ENCODE measurements around the gene DNAJC16. TPM values are rescaled to one million over a fixed set of nuclear protein-coding genes. Genes with fewer than 3 reads are reported as not detected.

The DNAJC16 gene
- total and polyA plus RNA-seq, 2 of the 13 experiments (the other 11 are each of a cell fraction or from before 2014, with no cell fraction given): 11.4 to 15.4 TPM

- TF ChIP-seq ZNF280B (CRISPR knock-in tag; IDR thresholded peaks at IDR 0.05; ENCODE audit: borderline replicate concordance): peak; percentile 45; the same call in 1 of the 2 replicates
- TF ChIP-seq RELA (CRISPR knock-in tag; IDR thresholded peaks at IDR 0.05): no peak
- peak; percentile 97 for TF ChIP-seq PATZ1 (CRISPR knock-in tag; IDR thresholded peaks at IDR 0.05)
- TF ChIP-seq ZNF335 (CRISPR knock-in tag; IDR thresholded peaks at IDR 0.05): peak; percentile 75
- 0 out of 2 replicates have a peak, but pooled peaks have one; percentile 68 for TF ChIP-seq ZFYVE20 (CRISPR knock-in tag; IDR thresholded peaks at IDR 0.05; ENCODE audit: borderline replicate concordance, low read depth)
- TF ChIP-seq NFIC (IDR thresholded peaks at IDR 0.05; ENCODE audit: low read length): no peak
- peak; percentile 32 for TF ChIP-seq HNRNPK (IDR thresholded peaks at IDR 0.05; ENCODE audit: low read depth, low read length, poor library complexity, severe bottlenecking)
- TF ChIP-seq REPIN1 (CRISPR knock-in tag; IDR thresholded peaks at IDR 0.05; ENCODE audit: borderline replicate concordance, low read depth): peak; percentile 92
- peak; percentile 68; the same call in 1 of the 2 replicates for TF ChIP-seq ZNF549 (CRISPR knock-in tag; IDR thresholded peaks at IDR 0.05)
- TF ChIP-seq PHF5A (CRISPR knock-in tag; IDR thresholded peaks at IDR 0.05; ENCODE audit: low read depth, unreplicated experiment): peak; percentile 77
- TF ChIP-seq PITX1 (CRISPR knock-in tag; IDR thresholded peaks at IDR 0.05): peak; percentile 94
- no peak for TF ChIP-seq RFXANK (CRISPR knock-in tag; IDR thresholded peaks at IDR 0.05)
- no peak for TF ChIP-seq GLMP (CRISPR knock-in tag; IDR thresholded peaks at IDR 0.05; ENCODE audit: borderline replicate concordance)
Observed at GRCh38 chr1:15584489-15585363, 58.1 kb downstream of the DNAJC16 start, which contains the start of gene AGMAT (continued).

All from HepG2 (cell line).